HUES6 (cell line): ENCODE measurements around the gene UBE3C.
A peak's percentile ranks its signal among the peaks of the same experiment; 100 is the strongest.

Experiments used
- H3K27ac ChIP-seq: 2 replicates; pipeline ENCODE4 v1.7.0; 2013; ENCODE audit warnings: low read depth, mild to moderate bottlenecking, low read length, inconsistent platforms
- H3K27me3 ChIP-seq: 2 replicates; pipeline ENCODE4 v1.6.1; 2013; ENCODE audit warnings: low read length; ENCODE audit not compliant: control insufficient read depth, insufficient read depth
- H3K36me3 ChIP-seq: 2 replicates; pipeline ENCODE4 v1.6.1; 2013; ENCODE audit warnings: low read length; ENCODE audit not compliant: control insufficient read depth, insufficient read depth
- H3K4me1 ChIP-seq: 2 replicates; pipeline ENCODE4 v1.6.1; 2013; ENCODE audit warnings: low read length; ENCODE audit not compliant: control insufficient read depth, insufficient read depth
- H3K4me3 ChIP-seq: 2 replicates; pipeline ENCODE4 v1.5.1; 2013; ENCODE audit warnings: low read depth, low read length
- H3K9ac ChIP-seq: one replicate; pipeline ENCODE4 v1.6.1; 2013; ENCODE audit warnings: mild to moderate bottlenecking, low read length
- H3K9me3 ChIP-seq: 2 replicates; pipeline ENCODE4 v1.6.1; 2013; ENCODE audit warnings: low read depth, low read length; ENCODE audit not compliant: control insufficient read depth, insufficient read depth

UBE3C gene

GRCh38 chr7:157132796-157133195, 5.9 kb upstream of the UBE3C start:
- no peaks in the 10 kb centered on the region for H3K27me3 ChIP-seq
- no peaks in the 10 kb centered on the region for H3K36me3 ChIP-seq
- no peak overlapping the region for H3K9ac ChIP-seq
- H3K27ac ChIP-seq: no peak overlapping the region
- H3K4me3 ChIP-seq: no peak overlapping the region
- H3K4me1 ChIP-seq: no peaks in the 10 kb centered on the region
- no peaks in the 10 kb centered on the region for H3K9me3 ChIP-seq

GRCh38 chr7:157133304-157133703, 5.4 kb upstream of the UBE3C start:
- H3K9me3 ChIP-seq: no peaks in the 10 kb centered on the region
- no peaks in the 10 kb centered on the region for H3K36me3 ChIP-seq
- no peak overlapping the region for H3K9ac ChIP-seq
- no peaks in the 10 kb centered on the region for H3K27me3 ChIP-seq
- no peak overlapping the region for H3K4me3 ChIP-seq
- no peak overlapping the region for H3K27ac ChIP-seq
- no peaks in the 10 kb centered on the region for H3K4me1 ChIP-seq

GRCh38 chr7:157136372-157136771, 2.4 kb upstream of the UBE3C start:
- Histone ChIP-seq H3K27ac (no peak overlapping the region), H3K4me3 (no peak overlapping the region), H3K27me3 (no peaks in the 10 kb centered on the region), H3K4me1 (peaks cover 11% of the 10 kb centered on the region), H3K9me3 (no peaks in the 10 kb centered on the region), H3K36me3 (peaks cover 14% of the 10 kb centered on the region), H3K9ac (no peak overlapping the region)

- Histone ChIP-seq H3K4me3 (peak overlapping the region; percentile 68), H3K27me3 (no peaks in the 10 kb centered on the region), H3K4me1 (peaks cover 14% of the 10 kb centered on the region), H3K9ac (peak overlapping the region; percentile 38), H3K9me3 (no peaks in the 10 kb centered on the region), H3K36me3 (peaks cover 24% of the 10 kb centered on the region), H3K27ac (peak overlapping the region; percentile 73; the same call in 1 of the 2 replicates)
Observed at GRCh38 chr7:157138101-157138423, 664 bp upstream of the UBE3C start.

GRCh38 chr7:157139111-157139809, 534 bp downstream of the UBE3C start:
- peaks cover 34% of the 10 kb centered on the region for H3K36me3 ChIP-seq
- H3K27ac ChIP-seq: peak overlapping the region; percentile 86
- H3K4me3 ChIP-seq: peak overlapping the region; percentile 81
- peaks cover 20% of the 10 kb centered on the region for H3K4me1 ChIP-seq
- no peaks in the 10 kb centered on the region for H3K27me3 ChIP-seq
- H3K9me3 ChIP-seq: no peaks in the 10 kb centered on the region
- H3K9ac ChIP-seq: peak overlapping the region; percentile 92

GRCh38 chr7:157139810-157140510, 1.2 kb downstream of the UBE3C start:
- peaks cover 37% of the 10 kb centered on the region for H3K36me3 ChIP-seq
- no peaks in the 10 kb centered on the region for H3K27me3 ChIP-seq
- H3K9me3 ChIP-seq: no peaks in the 10 kb centered on the region
- peak overlapping the region; percentile 92 for H3K9ac ChIP-seq
- peak overlapping the region; percentile 86; the same call in 1 of the 2 replicates for H3K27ac ChIP-seq
- H3K4me3 ChIP-seq: peak overlapping the region; percentile 81
- H3K4me1 ChIP-seq: peaks cover 20% of the 10 kb centered on the region

GRCh38 chr7:157140511-157140905, 1.8 kb downstream of the UBE3C start:
- H3K9me3 ChIP-seq: no peaks in the 10 kb centered on the region
- H3K9ac ChIP-seq: peak overlapping the region; percentile 92
- peaks cover 20% of the 10 kb centered on the region for H3K4me1 ChIP-seq
- peak overlapping the region; percentile 81 for H3K4me3 ChIP-seq
- no peaks in the 10 kb centered on the region for H3K27me3 ChIP-seq
- peaks cover 37% of the 10 kb centered on the region for H3K36me3 ChIP-seq
- H3K27ac ChIP-seq: no peak overlapping the region

- H3K9ac ChIP-seq: no peak overlapping the region
- H3K27ac ChIP-seq: no peak overlapping the region
- no peaks in the 10 kb centered on the region for H3K27me3 ChIP-seq
- no peak overlapping the region for H3K4me3 ChIP-seq
- peaks cover 20% of the 10 kb centered on the region for H3K4me1 ChIP-seq
- H3K36me3 ChIP-seq: peaks cover 37% of the 10 kb centered on the region
- H3K9me3 ChIP-seq: no peaks in the 10 kb centered on the region
Observed at GRCh38 chr7:157141525-157142060, 2.9 kb downstream of the UBE3C start.

GRCh38 chr7:157143788-157144187, 5.1 kb downstream of the UBE3C start:
- Histone ChIP-seq H3K27me3 (no peaks in the 10 kb centered on the region), H3K9me3 (no peaks in the 10 kb centered on the region), H3K4me3 (no peak overlapping the region), H3K9ac (no peak overlapping the region), H3K27ac (no peak overlapping the region), H3K36me3 (peaks cover 37% of the 10 kb centered on the region), H3K4me1 (peaks cover 23% of the 10 kb centered on the region)

- 0 out of 2 replicates have a peak, but pooled peaks cover 13% of the 10 kb centered on the region for H3K36me3 ChIP-seq
- H3K27me3 ChIP-seq: no peaks in the 10 kb centered on the region
- H3K4me1 ChIP-seq: peaks cover 35% of the 10 kb centered on the region
- H3K9ac ChIP-seq: no peak overlapping the region
- H3K9me3 ChIP-seq: no peaks in the 10 kb centered on the region
- H3K4me3 ChIP-seq: no peak overlapping the region
- no peak overlapping the region for H3K27ac ChIP-seq
Observed at GRCh38 chr7:157149317-157149716, 10.6 kb downstream of the UBE3C start.

GRCh38 chr7:157150882-157151281, 12.2 kb downstream of the UBE3C start:
- Histone ChIP-seq H3K36me3 (0 out of 2 replicates have a peak, but pooled peaks cover 10% of the 10 kb centered on the region), H3K9ac (no peak overlapping the region), H3K9me3 (no peaks in the 10 kb centered on the region), H3K4me1 (peaks cover 37% of the 10 kb centered on the region), H3K4me3 (no peak overlapping the region), H3K27me3 (no peaks in the 10 kb centered on the region), H3K27ac (no peak overlapping the region)
